GM12878 (cell line): ENCODE data around the gene MORN4. TPM values are rescaled to one million over a fixed set of nuclear protein-coding genes. Genes with fewer than 3 reads are reported as not detected.

ENCODE experiments used
- ATAC-seq: fragments of 200-7000 bp; cut with Tn5 transposase; 3 replicates; pipeline ENCODE4 v1.9.1; 2020; ENCODE audit warnings: mild to moderate bottlenecking, moderate library complexity
- Bru-seq: library from RNA; stranded (reverse); fragments of 400-500 nt; gene quantifications from one replicate; lab custom pipeline; 2021; lab: Mats Ljungman, UMichigan
- BruChase-seq, 2 experiments: library from RNA; stranded (reverse); fragments of 400-500 nt; gene quantifications; one replicate each; lab custom pipeline; 2021; lab: Mats Ljungman, UMichigan
- BruUV-seq: library from RNA; stranded (reverse); fragments of 400-500 nt; replicated peaks from 2 replicates; lab custom pipeline; 2021; lab: Mats Ljungman, UMichigan
- CTCF ChIA-PET: fragments of 300-600 bp; sonication (Branson Sonifier 250); formaldehyde crosslinking; extraction: SDS; loops from one replicate; lab custom pipeline; 2021; ENCODE audit warnings: inconsistent platforms; lab: Yijun Ruan, JAX
- POLR2A ChIA-PET: fragments of 350-600 bp; formaldehyde crosslinking; extraction: SDS; loops from one replicate; lab custom pipeline; 2021; ENCODE audit warnings: inconsistent platforms; lab: Charles Lee
- RAD21 ChIA-PET: fragments of 300-600 bp; sonication (Branson Sonifier 250); formaldehyde crosslinking; loops from one replicate; lab custom pipeline; 2023; ENCODE audit warnings: antibody characterized with exemption; ENCODE audit not compliant: unreplicated experiment; lab: Charles Lee
- SMC1A ChIA-PET: fragments of 300-600 bp; sonication (Branson Sonifier 250); formaldehyde crosslinking; loops from one replicate; lab custom pipeline; 2023; ENCODE audit not compliant: unreplicated experiment, uncharacterized antibody; lab: Charles Lee
- DNase-seq: peaks from one replicate; pipeline ENCODE4 v3.0.0-alpha.2; 2011; ENCODE audit warnings: low read depth, low spot score
- FAIRE-seq: peaks from 3 replicates; lab custom pipeline; 2011; peaks lifted over from hg19 to GRCh38; lab: Jason Lieb, UNC
- H2AFZ ChIP-seq: 2 replicates; pipeline ENCODE4 v1.6.0; 2011; ENCODE audit warnings: low read depth, low read length, control low read depth; ENCODE audit not compliant: control insufficient read depth
- H3K27ac ChIP-seq: 2 replicates; pipeline ENCODE4 v1.5.1; 2011; ENCODE audit warnings: control low read depth; ENCODE audit not compliant: control insufficient read depth, insufficient read depth
- H3K27me3 ChIP-seq, 2 experiments: replicated peaks in 1 of 2; 2 replicates each; pipeline versions ENCODE4 v1.6.0 to v1.6.1; 2011; ENCODE audit warnings: low read length in 1 of 2; ENCODE audit not compliant: control insufficient read depth in 2 of 2, insufficient read depth in 2 of 2
- H3K36me3 ChIP-seq, 2 experiments: 2 replicates each; pipeline ENCODE4 v1.5.1; 2011; ENCODE audit warnings: low read length in 1 of 2; ENCODE audit not compliant: control insufficient read depth in 2 of 2, insufficient read depth in 2 of 2
- H3K4me1 ChIP-seq: 2 replicates; pipeline ENCODE4 v1.6.1; 2011; ENCODE audit warnings: mild to moderate bottlenecking, low read length, moderate library complexity, mixed read lengths; ENCODE audit not compliant: control insufficient read depth, insufficient read depth
- H3K4me2 ChIP-seq: 2 replicates; pipeline ENCODE4 v1.6.0; 2011; ENCODE audit warnings: control low read depth; ENCODE audit not compliant: control insufficient read depth, insufficient read depth
- H3K4me3 ChIP-seq: fragments of 200-600 bp; sonication (generic); 2 replicates; pipeline ENCODE4 v1.5.1; 2016
- H3K79me2 ChIP-seq: 2 replicates; pipeline ENCODE4 v1.6.0; 2011; ENCODE audit warnings: low read length; ENCODE audit not compliant: control insufficient read depth, insufficient read depth
- H3K9ac ChIP-seq: 2 replicates; pipeline ENCODE4 v1.8.0; 2011; ENCODE audit warnings: low read length, control low read depth, mixed read lengths; ENCODE audit not compliant: control insufficient read depth, insufficient read depth
- H3K9me3 ChIP-seq: replicated peaks from 3 replicates; pipeline ENCODE4 v1.5.1; 2011; ENCODE audit warnings: mild to moderate bottlenecking, low read length; ENCODE audit not compliant: control insufficient read depth, insufficient read depth
- H4K20me1 ChIP-seq: 2 replicates; pipeline ENCODE4 v1.6.0; 2011; ENCODE audit not compliant: control insufficient read depth, insufficient read depth
- BRCA1 ChIP-seq: IDR thresholded peaks from 2 replicates; pipeline ENCODE4 v1.6.1; 2011; ENCODE audit warnings: low read depth, low read length, improper control_type of control experiment
- DPF2 ChIP-seq: fragments of 450-650 bp; IDR thresholded peaks from 2 replicates; pipeline ENCODE4 v1.6.1; 2017; ENCODE audit warnings: mild to moderate bottlenecking
- JUNB ChIP-seq: IDR thresholded peaks from 2 replicates; pipeline ENCODE4 v1.6.1; 2016; ENCODE audit warnings: antibody characterized with exemption, mild to moderate bottlenecking
- NBN ChIP-seq: fragments of 450-650 bp; IDR thresholded peaks from 2 replicates; pipeline ENCODE4 v1.6.1; 2016
- NFYA ChIP-seq: IDR thresholded peaks from 2 replicates; pipeline ENCODE4 v1.6.1; 2011; ENCODE audit warnings: low read depth, mild to moderate bottlenecking, low read length, improper control_type of control experiment, borderline replicate concordance
- NR2C1 ChIP-seq: fragments of 450-650 bp; IDR thresholded peaks from 2 replicates; pipeline ENCODE4 v1.6.1; 2017; ENCODE audit warnings: antibody characterized with exemption, mild to moderate bottlenecking, moderate library complexity
- NR2F1 ChIP-seq: fragments of 450-650 bp; conservative IDR thresholded peaks from 2 replicates; pipeline ENCODE4 v1.6.1; 2017; ENCODE audit warnings: mild to moderate bottlenecking
- RB1 ChIP-seq: fragments of 450-650 bp; formaldehyde crosslinking; IDR thresholded peaks from 2 replicates; pipeline ENCODE4 v1.6.1; 2017; ENCODE audit warnings: mild to moderate bottlenecking, borderline replicate concordance
- WGBS: methylation state at CpG from one replicate; pipeline ENCODE4 v1.1.6; 2016; ENCODE audit warnings: low lambda C conversion rate; ENCODE audit not compliant: insufficient replicate concordance, insufficient coverage; ENCODE audit errors: missing lambda C conversion rate; 5-methylcytosine and 5-hydroxymethylcytosine counted together
- in situ Hi-C: fragments of 300-500 bp; cut with MboI; formaldehyde crosslinking; loops from 9 replicates; pipeline ENCODE4 v1.14.3; 2018; ENCODE audit warnings: mixed read lengths
- intact Hi-C: fragments of 100-400 bp; cut with micrococcal nuclease; formaldehyde crosslinking; loops from one replicate; pipeline ENCODE4 v1.14.2; 2022; ENCODE audit not compliant: unreplicated experiment
- long read RNA-seq, 2 experiments: library from polyadenylated mRNA; unstranded; transcript quantifications; one replicate each; pipeline ENCODE4 v2.0.0, GENCODE V29; 2019 to 2020
- polyA minus RNA-seq, 3 experiments: library from RNA; depleted of rRNA, polyadenylated mRNA; stranded (reverse); fragments of >200 nt; gene quantifications; 2 replicates each; pipeline ENCODE4 v1.2.3, GENCODE V29; 2011
- polyA plus RNA-seq, 11 experiments: library from polyadenylated mRNA; depleted of rRNA in 4 of 11; unstranded in 6 of 11; stranded (reverse) in 5 of 11; fragments of >200 nt; fragmentation: Nextera tagmentation in 4 of 11; fragmentation: Illumina TruSeq in 1 of 11; extraction: Ambion mirVana in 4 of 11; extraction: Trizol in 1 of 11; gene quantifications; 1 replicate in 1 of 11; 2 replicates in 10 of 11; pipeline versions ENCODE4 v1.2.1 to v1.2.3, GENCODE V29; 2011 to 2016; ENCODE audit warnings: inconsistent platforms in 2 of 11, missing spikeins in 2 of 11, low read depth in 1 of 11
- total RNA-seq, 4 experiments: library from RNA; depleted of rRNA in 3 of 4; stranded (reverse); fragments of >200 nt in 3 of 4; fragmentation: Illumina TruSeq in 1 of 4; extraction: Trizol in 1 of 4; gene quantifications; 2 replicates each; pipeline versions ENCODE4 v1.2.1 to v1.2.3, GENCODE V29; 2013 to 2021
- TF ChIP-seq, protein P1 (sequence below): fragments of 450-650 bp; IDR thresholded peaks from 2 replicates; pipeline ENCODE4 v1.6.1; 2017; ENCODE audit warnings: mild to moderate bottlenecking, moderate library complexity
- TF ChIP-seq, protein P2 (sequence below): fragments of 450-650 bp; conservative IDR thresholded peaks from 2 replicates; pipeline ENCODE4 v1.6.1; 2017; ENCODE audit warnings: mild to moderate bottlenecking, moderate library complexity

Gene MORN4
- 2.0 and 2.7 TPM in 2 replicates for total RNA-seq (2013; cell fraction: nucleolus; rRNA removed)
- total RNA-seq (2014; rRNA removed), result 1.3 and 1.7 TPM in 2 replicates
- 1.7 and 2.2 TPM in 2 replicates for total RNA-seq (2014; rRNA removed; fragmentation: Illumina TruSeq; extraction: Trizol)
- total RNA-seq (2021), result 1.3 and 2.2 TPM in 2 replicates
- 0.72 TPM for polyA plus RNA-seq (2011; ENCODE audit: low read depth)
- 1.9 and 2.0 TPM in 2 replicates for polyA plus RNA-seq (2011; rRNA removed)
- polyA plus RNA-seq (2011; cell fraction: cytosol; rRNA removed), result 1.8 and 2.6 TPM in 2 replicates
- 1.3 and 2.4 TPM in 2 replicates for polyA plus RNA-seq (2011; cell fraction: nucleus; rRNA removed)
- 3.7 and 4.0 TPM in 2 replicates for polyA plus RNA-seq (2012)
- 2.9 and 3.5 TPM in 2 replicates for polyA plus RNA-seq (2014; fragmentation: Illumina TruSeq; extraction: Trizol)
- polyA plus RNA-seq (2014; fragmentation: Nextera tagmentation; extraction: Ambion mirVana), result 1 to 10 TPM; 2.4 to 2.8 TPM
- polyA plus RNA-seq (2014; rRNA removed), result 4.3 and 4.6 TPM in 2 replicates
- 1 to 10 TPM; 4.9 to 5.5 TPM for polyA plus RNA-seq (2016; fragmentation: Nextera tagmentation; extraction: Ambion mirVana)
- 0.44 and 1.1 TPM in 2 replicates for polyA minus RNA-seq (2011; rRNA and poly(A)+ RNA removed)
- not detected in 2 replicates for polyA minus RNA-seq (2011; cell fraction: cytosol; rRNA and poly(A)+ RNA removed)
- polyA minus RNA-seq (2011; cell fraction: nucleus; rRNA and poly(A)+ RNA removed), result not detected in 2 replicates
- Bru-seq, nascent RNA, result percentile 38 among the genes with signal in this experiment
- BruChase-seq, experiment 1, labeled RNA remaining after a 6-hour chase, result percentile 34 among the genes with signal in this experiment
- BruChase-seq, experiment 2, labeled RNA remaining after a 2-hour chase, result percentile 36 among the genes with signal in this experiment
- long read RNA-seq, experiment 1, partial matches to known transcripts, result 0 of 1 reads
- long read RNA-seq, experiment 1, other reads (novel, unspliced or antisense), result 0 of 1 reads
- long read RNA-seq, experiment 2, partial matches to known transcripts, result 0 of 2 reads
- long read RNA-seq, experiment 2, other reads (novel, unspliced or antisense), result 0 of 2 reads

DNA sequence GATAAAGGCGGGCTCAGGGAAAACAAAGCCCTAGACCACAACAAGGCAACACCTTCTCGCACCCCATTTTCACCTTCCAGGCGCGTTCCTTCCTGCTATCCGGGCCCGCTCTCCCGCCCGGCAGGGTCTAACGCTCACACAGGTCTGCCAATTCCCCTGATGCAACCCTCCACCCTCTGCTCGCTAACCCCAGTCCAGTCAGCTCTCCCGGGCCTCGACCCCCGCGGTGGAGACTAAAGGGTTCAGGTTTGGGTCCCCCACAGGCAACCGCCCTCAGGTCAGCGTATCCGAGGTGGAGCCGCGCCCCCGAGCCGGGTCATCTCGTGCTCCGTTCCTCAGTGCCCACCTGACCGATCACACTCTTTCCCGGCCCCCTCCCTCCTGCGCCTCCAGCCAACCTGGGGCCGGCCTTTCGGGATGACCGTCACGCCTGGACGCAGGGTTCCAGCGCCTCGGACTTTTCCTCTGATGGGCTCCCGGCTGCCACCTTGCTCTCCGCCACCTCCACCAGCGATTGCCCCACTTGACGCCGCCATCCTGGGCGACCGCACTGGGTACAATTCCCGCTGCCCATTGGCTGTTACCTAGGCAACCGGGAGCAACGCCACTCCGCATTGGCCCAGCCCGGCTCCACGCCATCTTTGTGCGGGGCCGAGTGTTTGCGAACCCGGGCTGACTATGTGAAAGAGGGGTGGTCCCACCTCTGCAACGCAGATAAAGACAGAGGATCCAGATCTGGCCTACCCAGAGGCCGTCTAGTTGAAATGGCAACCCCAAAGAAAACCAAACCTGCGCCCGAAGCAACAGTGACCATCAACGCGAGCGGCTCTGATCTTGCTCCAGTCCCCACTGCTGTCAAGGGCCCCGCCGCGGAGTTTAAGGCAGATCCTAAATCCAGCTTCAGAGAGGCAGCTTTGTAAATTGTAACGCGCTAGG lies at the start of gene MORN4:
Gene MORN4, minus strand, starts transcription at position 552 of the 936 bp plus-strand sequence. CDS start 13,847 bp downstream, outside the sequence.
- POLR2A ChIA-PET, result no interaction called here
- intact Hi-C loops, result no loop called here
- FAIRE-seq, result peak; percentile 72
- Histone ChIP-seq H3K79me2 (no peaks in the 10 kb centered on the region), H3K4me3 (peak within 1 kb of the TSS; percentile 89), H3K9me3 (no peaks in the 10 kb centered on the region), H3K4me1 (no peaks in the 10 kb centered on the region), H3K27me3 (no peaks in the 10 kb centered on the region), H3K27ac (no peak within 1 kb of the TSS), H3K36me3 (no peaks in the 10 kb centered on the region), H2AFZ (peak within 1 kb of the TSS; percentile 99), H4K20me1 (no peaks in the 10 kb centered on the region), H3K9ac (peak within 1 kb of the TSS; percentile 47), H3K4me2 (peak within 1 kb of the TSS; percentile 75)
- SMC1A ChIA-PET, result interaction anchor here (1.4 kb wide), 1 partner anchor 8 kb away, joined by 4 read pairs; no protein-coding TSS in a partner anchor
- WGBS, result 5% methylated on average over 61 of the region's 62 CpGs
- peak; percentile 100 for ATAC-seq
- CTCF ChIA-PET, result interaction anchor here (1.2 kb wide), 1 partner anchor 68 kb away, joined by 3 read pairs; no protein-coding TSS in a partner anchor
- DNase-seq, result peak; percentile 50
- BruUV-seq, result no TSS peak
- RAD21 ChIA-PET, result no interaction called here
- in situ Hi-C loops, result no loop called here
- TF ChIP-seq NR2C1, result peak; percentile 86
- peak; percentile 37; the same call in 1 of the 2 replicates for TF ChIP-seq DPF2
- TF ChIP-seq NBN, result peak; percentile 54; the same call in 1 of the 2 replicates
- TF ChIP-seq BRCA1, result no peak
- TF ChIP-seq, protein P1, sequence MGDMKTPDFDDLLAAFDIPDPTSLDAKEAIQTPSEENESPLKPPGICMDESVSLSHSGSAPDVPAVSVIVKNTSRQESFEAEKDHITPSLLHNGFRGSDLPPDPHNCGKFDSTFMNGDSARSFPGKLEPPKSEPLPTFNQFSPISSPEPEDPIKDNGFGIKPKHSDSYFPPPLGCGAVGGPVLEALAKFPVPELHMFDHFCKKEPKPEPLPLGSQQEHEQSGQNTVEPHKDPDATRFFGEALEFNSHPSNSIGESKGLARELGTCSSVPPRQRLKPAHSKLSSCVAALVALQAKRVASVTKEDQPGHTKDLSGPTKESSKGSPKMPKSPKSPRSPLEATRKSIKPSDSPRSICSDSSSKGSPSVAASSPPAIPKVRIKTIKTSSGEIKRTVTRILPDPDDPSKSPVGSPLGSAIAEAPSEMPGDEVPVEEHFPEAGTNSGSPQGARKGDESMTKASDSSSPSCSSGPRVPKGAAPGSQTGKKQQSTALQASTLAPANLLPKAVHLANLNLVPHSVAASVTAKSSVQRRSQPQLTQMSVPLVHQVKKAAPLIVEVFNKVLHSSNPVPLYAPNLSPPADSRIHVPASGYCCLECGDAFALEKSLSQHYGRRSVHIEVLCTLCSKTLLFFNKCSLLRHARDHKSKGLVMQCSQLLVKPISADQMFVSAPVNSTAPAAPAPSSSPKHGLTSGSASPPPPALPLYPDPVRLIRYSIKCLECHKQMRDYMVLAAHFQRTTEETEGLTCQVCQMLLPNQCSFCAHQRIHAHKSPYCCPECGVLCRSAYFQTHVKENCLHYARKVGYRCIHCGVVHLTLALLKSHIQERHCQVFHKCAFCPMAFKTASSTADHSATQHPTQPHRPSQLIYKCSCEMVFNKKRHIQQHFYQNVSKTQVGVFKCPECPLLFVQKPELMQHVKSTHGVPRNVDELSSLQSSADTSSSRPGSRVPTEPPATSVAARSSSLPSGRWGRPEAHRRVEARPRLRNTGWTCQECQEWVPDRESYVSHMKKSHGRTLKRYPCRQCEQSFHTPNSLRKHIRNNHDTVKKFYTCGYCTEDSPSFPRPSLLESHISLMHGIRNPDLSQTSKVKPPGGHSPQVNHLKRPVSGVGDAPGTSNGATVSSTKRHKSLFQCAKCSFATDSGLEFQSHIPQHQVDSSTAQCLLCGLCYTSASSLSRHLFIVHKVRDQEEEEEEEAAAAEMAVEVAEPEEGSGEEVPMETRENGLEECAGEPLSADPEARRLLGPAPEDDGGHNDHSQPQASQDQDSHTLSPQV, result peak; percentile 94; the same call in 1 of the 2 replicates
- TF ChIP-seq JUNB, result no peak
- no peak for TF ChIP-seq RB1
- TF ChIP-seq NFYA, result no peak
- 0 out of 2 replicates have a peak, but pooled peaks have one; percentile 36 for TF ChIP-seq NR2F1
- TF ChIP-seq, protein P2, sequence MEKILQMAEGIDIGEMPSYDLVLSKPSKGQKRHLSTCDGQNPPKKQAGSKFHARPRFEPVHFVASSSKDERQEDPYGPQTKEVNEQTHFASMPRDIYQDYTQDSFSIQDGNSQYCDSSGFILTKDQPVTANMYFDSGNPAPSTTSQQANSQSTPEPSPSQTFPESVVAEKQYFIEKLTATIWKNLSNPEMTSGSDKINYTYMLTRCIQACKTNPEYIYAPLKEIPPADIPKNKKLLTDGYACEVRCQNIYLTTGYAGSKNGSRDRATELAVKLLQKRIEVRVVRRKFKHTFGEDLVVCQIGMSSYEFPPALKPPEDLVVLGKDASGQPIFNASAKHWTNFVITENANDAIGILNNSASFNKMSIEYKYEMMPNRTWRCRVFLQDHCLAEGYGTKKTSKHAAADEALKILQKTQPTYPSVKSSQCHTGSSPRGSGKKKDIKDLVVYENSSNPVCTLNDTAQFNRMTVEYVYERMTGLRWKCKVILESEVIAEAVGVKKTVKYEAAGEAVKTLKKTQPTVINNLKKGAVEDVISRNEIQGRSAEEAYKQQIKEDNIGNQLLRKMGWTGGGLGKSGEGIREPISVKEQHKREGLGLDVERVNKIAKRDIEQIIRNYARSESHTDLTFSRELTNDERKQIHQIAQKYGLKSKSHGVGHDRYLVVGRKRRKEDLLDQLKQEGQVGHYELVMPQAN, result 0 out of 2 replicates have a peak, but pooled peaks have one; percentile 56
